Prostate gland (tissue), 2 donors: ENCODE measurements around the gene EHBP1. TPM values are rescaled to one million over a fixed set of nuclear protein-coding genes. Genes with fewer than 3 reads are reported as not detected.

Experiments
- DNase-seq: peaks from one replicate; pipeline ENCODE4 v3.0.0-alpha.2; 2019; ENCODE audit warnings: low spot score
- H3K27ac ChIP-seq, 2 donors: fragments of 200-600 bp; sonication (generic); 2 replicates each; pipeline ENCODE4 v1.5.1; 2017 to 2019
- H3K27me3 ChIP-seq: fragments of 200-600 bp; sonication (generic); replicated peaks from 2 replicates; pipeline ENCODE4 v1.5.1; 2019; ENCODE audit not compliant: insufficient read depth
- H3K36me3 ChIP-seq, 2 donors: fragments of 200-600 bp; sonication (generic); 1 replicate in 1 of 2; 2 replicates in 1 of 2; pipeline versions ENCODE4 v1.5.1 to v1.8.1; 2017 to 2019
- H3K4me1 ChIP-seq: fragments of 200-600 bp; sonication (generic); replicated peaks from 2 replicates; pipeline ENCODE4 v1.5.1; 2019
- H3K4me3 ChIP-seq, 2 donors: fragments of 200-600 bp; sonication (generic); 2 replicates each; pipeline ENCODE4 v1.5.1; 2017 to 2019
- H3K9me3 ChIP-seq: fragments of 200-600 bp; sonication (generic); 2 replicates; pipeline ENCODE4 v1.5.1; 2017
- CTCF ChIP-seq, 4 experiments: fragments of 200-600 bp in 2 of 4; fragments of 450-650 bp in 2 of 4; sonication (generic) in 2 of 4; IDR thresholded peaks; 1 replicate in 3 of 4; 2 replicates in 1 of 4; pipeline ENCODE4 v1.5.1; 2016 to 2019; ENCODE audit warnings: antibody characterized with exemption in 4 of 4, mild to moderate bottlenecking in 2 of 4, moderate library complexity in 2 of 4
- POLR2A ChIP-seq: fragments of 450-650 bp; IDR thresholded peaks from one replicate; pipeline ENCODE4 v1.6.1; 2016; ENCODE audit warnings: antibody characterized with exemption, mild to moderate bottlenecking
- POLR2AphosphoS5 ChIP-seq: sonication (generic); formaldehyde crosslinking; IDR thresholded peaks from one replicate; pipeline ENCODE4 v1.6.1; 2017; ENCODE audit warnings: antibody characterized with exemption
- WGBS: methylation state at CpG from one replicate; pipeline ENCODE4 v1.1.5; 2018; 5-methylcytosine and 5-hydroxymethylcytosine counted together
- intact Hi-C: fragments of 100-400 bp; cut with DNase I; formaldehyde crosslinking; loops from one replicate; pipeline ENCODE4 v1.14.2; 2022
- total RNA-seq, 2 donors: library from RNA; depleted of rRNA; stranded (reverse); fragments of >200 nt; gene quantifications; one replicate each; pipeline ENCODE4 v1.1.0, GENCODE V29; 2016

EHBP1 gene
- total RNA-seq, 2 donors from 2014 or later, result 26.5 to 30.3 TPM

GRCh38 chr2:62716768-62717167 lies 11.3 kb downstream of the EHBP1 start:
- Histone ChIP-seq H3K4me3 (no peak overlapping the region), H3K27ac (no peak overlapping the region), H3K4me1 (no peaks in the 10 kb centered on the region), H3K9me3 (no peaks in the 10 kb centered on the region), H3K36me3 (no peaks in the 10 kb centered on the region), H3K27me3 (no peaks in the 10 kb centered on the region)
- DNase-seq, result no peak
- intact Hi-C loops, result no loop called here
- 81% methylated on average over 4 of the region's 4 CpGs for WGBS
- TF ChIP-seq CTCF (IDR thresholded peaks at IDR 0.05) (no peak), POLR2AphosphoS5 (no peak)

GRCh38 chr2:62717503-62718081 lies 12.1 kb downstream of the EHBP1 start:
- intact Hi-C loops, result no loop called here
- Histone ChIP-seq H3K27me3 (no peaks in the 10 kb centered on the region), H3K4me3 (no peak overlapping the region), H3K36me3 (no peaks in the 10 kb centered on the region), H3K4me1 (no peaks in the 10 kb centered on the region), H3K27ac (no peak overlapping the region), H3K9me3 (no peaks in the 10 kb centered on the region)
- no peak for DNase-seq
- TF ChIP-seq CTCF (IDR thresholded peaks at IDR 0.05), result no peak
- TF ChIP-seq POLR2AphosphoS5, result no peak
- TF ChIP-seq POLR2A, result no peak
- WGBS, result 57% methylated on average over 4 of the region's 4 CpGs

GRCh38 chr2:62718225-62718822 lies 12.8 kb downstream of the EHBP1 start:
- 95% methylated on average over 2 of the region's 2 CpGs for WGBS
- intact Hi-C loops, result no loop called here

GRCh38 chr2:62719757-62720156 lies 14.2 kb downstream of the EHBP1 start:
- Histone ChIP-seq H3K27me3 (no peaks in the 10 kb centered on the region), H3K9me3 (no peaks in the 10 kb centered on the region), H3K4me1 (no peaks in the 10 kb centered on the region), H3K36me3 (no peaks in the 10 kb centered on the region), H3K27ac (no peak overlapping the region), H3K4me3 (no peak overlapping the region)
- no peak for DNase-seq
- intact Hi-C loops, result no loop called here
- no peak for TF ChIP-seq POLR2AphosphoS5

More at GRCh38 chr2:62718225-62718822, 12.8 kb downstream of the EHBP1 start:
- Histone ChIP-seq H3K27ac (no peak overlapping the region), H3K9me3 (no peaks in the 10 kb centered on the region), H3K4me3 (no peak overlapping the region), H3K36me3 (no peaks in the 10 kb centered on the region), H3K27me3 (no peaks in the 10 kb centered on the region), H3K4me1 (no peaks in the 10 kb centered on the region)
- no peak for DNase-seq
- TF ChIP-seq POLR2AphosphoS5 (no peak), CTCF (IDR thresholded peaks at IDR 0.05) (no peak), POLR2A (no peak)

GRCh38 chr2:62722679-62723078 lies 17.2 kb downstream of the EHBP1 start:
- Histone ChIP-seq H3K4me1 (no peaks in the 10 kb centered on the region), H3K27me3 (no peaks in the 10 kb centered on the region), H3K4me3 (no peak overlapping the region), H3K9me3 (no peaks in the 10 kb centered on the region), H3K36me3 (no peaks in the 10 kb centered on the region), H3K27ac (no peak overlapping the region)
- TF ChIP-seq POLR2AphosphoS5, result no peak
- DNase-seq, result no peak
- intact Hi-C loops, result no loop called here

GRCh38 chr2:62723253-62723652 lies 17.7 kb downstream of the EHBP1 start:
- DNase-seq, result no peak
- WGBS, result 100% methylated on average over 1 of the region's 1 CpG
- Histone ChIP-seq H3K4me3 (no peak overlapping the region), H3K4me1 (no peaks in the 10 kb centered on the region), H3K36me3 (no peaks in the 10 kb centered on the region), H3K9me3 (no peaks in the 10 kb centered on the region), H3K27ac (no peak overlapping the region), H3K27me3 (no peaks in the 10 kb centered on the region)
- no peak for TF ChIP-seq POLR2A
- TF ChIP-seq CTCF (IDR thresholded peaks at IDR 0.05), result no peak
- no peak for TF ChIP-seq POLR2AphosphoS5
- intact Hi-C loops, result no loop called here
